Measurements from ENCODE around the gene APOA4.

APOA4 gene

GRCh38 chr11:116788975-116789374 is 34.1 kb downstream of the APOA4 start:
- TF ChIP-seq, protein P1, sequence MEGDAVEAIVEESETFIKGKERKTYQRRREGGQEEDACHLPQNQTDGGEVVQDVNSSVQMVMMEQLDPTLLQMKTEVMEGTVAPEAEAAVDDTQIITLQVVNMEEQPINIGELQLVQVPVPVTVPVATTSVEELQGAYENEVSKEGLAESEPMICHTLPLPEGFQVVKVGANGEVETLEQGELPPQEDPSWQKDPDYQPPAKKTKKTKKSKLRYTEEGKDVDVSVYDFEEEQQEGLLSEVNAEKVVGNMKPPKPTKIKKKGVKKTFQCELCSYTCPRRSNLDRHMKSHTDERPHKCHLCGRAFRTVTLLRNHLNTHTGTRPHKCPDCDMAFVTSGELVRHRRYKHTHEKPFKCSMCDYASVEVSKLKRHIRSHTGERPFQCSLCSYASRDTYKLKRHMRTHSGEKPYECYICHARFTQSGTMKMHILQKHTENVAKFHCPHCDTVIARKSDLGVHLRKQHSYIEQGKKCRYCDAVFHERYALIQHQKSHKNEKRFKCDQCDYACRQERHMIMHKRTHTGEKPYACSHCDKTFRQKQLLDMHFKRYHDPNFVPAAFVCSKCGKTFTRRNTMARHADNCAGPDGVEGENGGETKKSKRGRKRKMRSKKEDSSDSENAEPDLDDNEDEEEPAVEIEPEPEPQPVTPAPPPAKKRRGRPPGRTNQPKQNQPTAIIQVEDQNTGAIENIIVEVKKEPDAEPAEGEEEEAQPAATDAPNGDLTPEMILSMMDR (IDR thresholded peaks at IDR 0.05; ENCODE audit: low read depth, low read length, missing control alignments) = no peak
- H3K4me3 ChIP-seq (ENCODE audit: low read depth, low read length) = no peak overlapping the region
- in situ Hi-C loops (cut with HindIII; ENCODE audit: low sequenced_read_pairs) = no loop called here
- no peak for DNase-seq (ENCODE audit: low read depth)

- DNase-seq (ENCODE audit: low read depth) = no peak
- in situ Hi-C loops (cut with HindIII; ENCODE audit: low sequenced_read_pairs) = no loop called here
- H3K4me3 ChIP-seq (ENCODE audit: low read depth, low read length) = peak overlapping the region; percentile 78
- TF ChIP-seq, protein P1 (IDR thresholded peaks at IDR 0.05; ENCODE audit: low read depth, low read length, missing control alignments) = no peak
Observed at GRCh38 chr11:116788534-116788933, 34.6 kb downstream of the APOA4 start.

DNA sequence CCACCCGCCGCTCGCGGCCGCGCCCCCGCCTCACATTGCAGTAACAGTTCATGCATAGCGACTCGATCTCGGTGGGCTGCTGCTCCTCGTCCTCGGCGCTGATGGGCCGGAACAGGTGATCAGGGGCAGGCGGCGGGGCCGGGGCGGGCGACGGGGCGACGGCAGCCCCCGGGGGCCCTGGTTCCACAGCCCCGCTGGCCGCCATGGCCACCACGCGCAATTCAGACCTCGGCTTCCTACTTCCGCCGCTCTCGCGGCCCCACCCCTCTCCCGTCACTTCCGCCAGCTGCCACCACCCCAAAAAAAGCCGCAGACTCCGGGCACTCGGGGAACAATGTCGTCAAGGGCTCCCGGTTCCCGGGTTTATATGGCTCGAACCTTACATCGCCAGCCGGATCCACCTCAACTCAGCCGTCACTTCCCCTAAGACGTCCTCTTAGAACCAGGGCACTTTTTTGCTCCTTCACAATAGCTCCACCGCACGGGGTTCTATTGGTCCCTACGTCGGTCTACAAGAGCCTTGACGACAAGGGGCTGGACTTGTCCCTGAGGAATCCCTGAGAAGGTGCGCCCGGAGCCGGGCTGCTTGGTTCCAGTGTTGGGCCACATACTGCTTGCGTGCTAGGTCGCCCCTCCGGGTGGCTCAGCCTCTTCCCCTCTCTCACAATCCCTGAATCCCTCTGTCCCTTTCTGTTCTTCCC is 35.2 kb downstream of the APOA4 start, which contains the start of gene ZPR1:
Gene ZPR1, minus strand, starts transcription at position 238 of the 701 bp plus-strand sequence. Its CDS starts 33 bp downstream, at position 205.
- TF ChIP-seq, protein P1 (IDR thresholded peaks at IDR 0.05; ENCODE audit: low read depth, low read length, missing control alignments) = no peak
- no peak for DNase-seq (ENCODE audit: low read depth)
- peak within 1 kb of the TSS; percentile 78 for H3K4me3 ChIP-seq (ENCODE audit: low read depth, low read length)
- in situ Hi-C loops (cut with HindIII; ENCODE audit: low sequenced_read_pairs) = no loop called here

DNA sequence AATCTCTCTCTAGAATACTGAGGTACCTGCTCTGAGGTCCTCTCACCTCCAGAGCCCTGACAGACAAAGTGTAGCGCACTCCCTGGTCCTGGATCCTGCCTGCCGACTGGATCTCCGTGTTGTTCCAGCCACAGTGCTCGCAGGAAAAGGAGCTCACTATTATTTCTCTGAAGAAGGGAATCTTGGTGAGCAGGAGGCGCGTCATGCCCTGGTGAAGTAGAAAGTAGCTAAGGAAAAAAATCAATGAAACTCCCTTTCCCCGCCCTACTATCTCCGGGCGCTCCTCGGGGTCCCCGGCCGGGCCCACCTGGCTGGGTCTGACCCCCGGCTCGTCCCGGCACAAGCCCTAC is 35.7 kb downstream of the APOA4 start:
- in situ Hi-C loops (cut with HindIII; ENCODE audit: low sequenced_read_pairs) = no loop called here
- H3K4me3 ChIP-seq (ENCODE audit: low read depth, low read length) = peak overlapping the region; percentile 78
- TF ChIP-seq, protein P1 (IDR thresholded peaks at IDR 0.05; ENCODE audit: low read depth, low read length, missing control alignments) = no peak
- no peak for DNase-seq (ENCODE audit: low read depth)

- peak overlapping the region; percentile 78 for H3K4me3 ChIP-seq (ENCODE audit: low read depth, low read length)
- in situ Hi-C loops (cut with HindIII; ENCODE audit: low sequenced_read_pairs) = no loop called here
- TF ChIP-seq, protein P1 (IDR thresholded peaks at IDR 0.05; ENCODE audit: low read depth, low read length, missing control alignments) = no peak
- no peak for DNase-seq (ENCODE audit: low read depth)
Observed at GRCh38 chr11:116786966-116787365, 36.1 kb downstream of the APOA4 start.

GRCh38 chr11:116786326-116786725 is 36.8 kb downstream of the APOA4 start:
- H3K4me3 ChIP-seq (ENCODE audit: low read depth, low read length) = no peak overlapping the region
- DNase-seq (ENCODE audit: low read depth) = no peak
- TF ChIP-seq, protein P1 (IDR thresholded peaks at IDR 0.05; ENCODE audit: low read depth, low read length, missing control alignments) = no peak
- in situ Hi-C loops (cut with HindIII; ENCODE audit: low sequenced_read_pairs) = no loop called here
